GM12878 (cell line): Measurements from ENCODE around the gene ITSN2. TPM values are rescaled to one million over a fixed set of nuclear protein-coding genes. Genes with fewer than 3 reads are reported as not detected.

Experiments
- ATAC-seq: fragments of 200-7000 bp; cut with Tn5 transposase; 3 replicates; pipeline ENCODE4 v1.9.1; 2020; ENCODE audit warnings: mild to moderate bottlenecking, moderate library complexity
- BruUV-seq: library from RNA; stranded (reverse); fragments of 400-500 nt; replicated peaks from 2 replicates; lab custom pipeline; 2021; lab: Mats Ljungman, UMichigan
- CTCF ChIA-PET: fragments of 300-600 bp; sonication (Branson Sonifier 250); formaldehyde crosslinking; extraction: SDS; loops from one replicate; lab custom pipeline; 2021; ENCODE audit warnings: inconsistent platforms; lab: Yijun Ruan, JAX
- POLR2A ChIA-PET: fragments of 350-600 bp; formaldehyde crosslinking; extraction: SDS; loops from one replicate; lab custom pipeline; 2021; ENCODE audit warnings: inconsistent platforms; lab: Charles Lee
- RAD21 ChIA-PET: fragments of 300-600 bp; sonication (Branson Sonifier 250); formaldehyde crosslinking; loops from one replicate; lab custom pipeline; 2023; ENCODE audit warnings: antibody characterized with exemption; ENCODE audit not compliant: unreplicated experiment; lab: Charles Lee
- SMC1A ChIA-PET: fragments of 300-600 bp; sonication (Branson Sonifier 250); formaldehyde crosslinking; loops from one replicate; lab custom pipeline; 2023; ENCODE audit not compliant: unreplicated experiment, uncharacterized antibody; lab: Charles Lee
- DNase-seq: peaks from one replicate; pipeline ENCODE4 v3.0.0-alpha.2; 2011; ENCODE audit warnings: low read depth, low spot score
- FAIRE-seq: peaks from 3 replicates; lab custom pipeline; 2011; peaks lifted over from hg19 to GRCh38; lab: Jason Lieb, UNC
- H2AFZ ChIP-seq: 2 replicates; pipeline ENCODE4 v1.6.0; 2011; ENCODE audit warnings: low read depth, low read length, control low read depth; ENCODE audit not compliant: control insufficient read depth
- H3K27ac ChIP-seq: 2 replicates; pipeline ENCODE4 v1.5.1; 2011; ENCODE audit warnings: control low read depth; ENCODE audit not compliant: control insufficient read depth, insufficient read depth
- H3K27me3 ChIP-seq, 2 experiments: replicated peaks in 1 of 2; 2 replicates each; pipeline versions ENCODE4 v1.6.0 to v1.6.1; 2011; ENCODE audit warnings: low read length in 1 of 2; ENCODE audit not compliant: control insufficient read depth in 2 of 2, insufficient read depth in 2 of 2
- H3K36me3 ChIP-seq, 2 experiments: 2 replicates each; pipeline ENCODE4 v1.5.1; 2011; ENCODE audit warnings: low read length in 1 of 2; ENCODE audit not compliant: control insufficient read depth in 2 of 2, insufficient read depth in 2 of 2
- H3K4me1 ChIP-seq: 2 replicates; pipeline ENCODE4 v1.6.1; 2011; ENCODE audit warnings: mild to moderate bottlenecking, low read length, moderate library complexity, mixed read lengths; ENCODE audit not compliant: control insufficient read depth, insufficient read depth
- H3K4me2 ChIP-seq: 2 replicates; pipeline ENCODE4 v1.6.0; 2011; ENCODE audit warnings: control low read depth; ENCODE audit not compliant: control insufficient read depth, insufficient read depth
- H3K4me3 ChIP-seq: fragments of 200-600 bp; sonication (generic); 2 replicates; pipeline ENCODE4 v1.5.1; 2016
- H3K79me2 ChIP-seq: 2 replicates; pipeline ENCODE4 v1.6.0; 2011; ENCODE audit warnings: low read length; ENCODE audit not compliant: control insufficient read depth, insufficient read depth
- H3K9ac ChIP-seq: 2 replicates; pipeline ENCODE4 v1.8.0; 2011; ENCODE audit warnings: low read length, control low read depth, mixed read lengths; ENCODE audit not compliant: control insufficient read depth, insufficient read depth
- H3K9me3 ChIP-seq: replicated peaks from 3 replicates; pipeline ENCODE4 v1.5.1; 2011; ENCODE audit warnings: mild to moderate bottlenecking, low read length; ENCODE audit not compliant: control insufficient read depth, insufficient read depth
- H4K20me1 ChIP-seq: 2 replicates; pipeline ENCODE4 v1.6.0; 2011; ENCODE audit not compliant: control insufficient read depth, insufficient read depth
- FOXM1 ChIP-seq: IDR thresholded peaks from 2 replicates; pipeline ENCODE4 v1.6.1; 2012; ENCODE audit warnings: low read depth, mild to moderate bottlenecking, inconsistent platforms, low read length, moderate library complexity
- IKZF2 ChIP-seq, 2 experiments: fragments of 450-650 bp; IDR thresholded peaks; 2 replicates each; pipeline ENCODE4 v1.6.1; 2017; ENCODE audit warnings: mild to moderate bottlenecking in 2 of 2, moderate library complexity in 2 of 2
- JUNB ChIP-seq: IDR thresholded peaks from 2 replicates; pipeline ENCODE4 v1.6.1; 2016; ENCODE audit warnings: antibody characterized with exemption, mild to moderate bottlenecking
- MTA2 ChIP-seq: fragments of 450-650 bp; IDR thresholded peaks from 2 replicates; pipeline ENCODE4 v1.6.1; 2016; ENCODE audit warnings: low read depth, mild to moderate bottlenecking, moderate library complexity
- NFXL1 ChIP-seq: fragments of 450-650 bp; IDR thresholded peaks from 2 replicates; pipeline ENCODE4 v1.6.1; 2017; ENCODE audit warnings: antibody characterized with exemption, mild to moderate bottlenecking, borderline replicate concordance
- PAX8 ChIP-seq: fragments of 450-650 bp; IDR thresholded peaks from 2 replicates; pipeline ENCODE4 v1.6.1; 2017; ENCODE audit warnings: mild to moderate bottlenecking, moderate library complexity
- RB1 ChIP-seq: fragments of 450-650 bp; formaldehyde crosslinking; IDR thresholded peaks from 2 replicates; pipeline ENCODE4 v1.6.1; 2017; ENCODE audit warnings: mild to moderate bottlenecking, borderline replicate concordance
- SMAD1 ChIP-seq: fragments of 450-650 bp; IDR thresholded peaks from 2 replicates; pipeline ENCODE4 v1.6.1; 2018; ENCODE audit warnings: mild to moderate bottlenecking, low read depth; ENCODE audit not compliant: partially characterized antibody
- ZNF384 ChIP-seq: IDR thresholded peaks from 2 replicates; pipeline ENCODE4 v1.6.1; 2012; ENCODE audit warnings: low read depth, mild to moderate bottlenecking, low read length, improper control_type of control experiment, borderline replicate concordance
- ZZZ3 ChIP-seq: IDR thresholded peaks from 2 replicates; pipeline ENCODE4 v1.6.1; 2011; ENCODE audit warnings: low read depth; ENCODE audit not compliant: control insufficient read depth, insufficient read length
- WGBS: methylation state at CpG from one replicate; pipeline ENCODE4 v1.1.6; 2016; ENCODE audit warnings: low lambda C conversion rate; ENCODE audit not compliant: insufficient replicate concordance, insufficient coverage; ENCODE audit errors: missing lambda C conversion rate; 5-methylcytosine and 5-hydroxymethylcytosine counted together
- in situ Hi-C: fragments of 300-500 bp; cut with MboI; formaldehyde crosslinking; loops from 9 replicates; pipeline ENCODE4 v1.14.3; 2018; ENCODE audit warnings: mixed read lengths
- intact Hi-C: fragments of 100-400 bp; cut with micrococcal nuclease; formaldehyde crosslinking; loops from one replicate; pipeline ENCODE4 v1.14.2; 2022; ENCODE audit not compliant: unreplicated experiment
- polyA plus RNA-seq, 11 experiments: library from polyadenylated mRNA; depleted of rRNA in 4 of 11; unstranded in 6 of 11; stranded (reverse) in 5 of 11; fragments of >200 nt; fragmentation: Nextera tagmentation in 4 of 11; fragmentation: Illumina TruSeq in 1 of 11; extraction: Ambion mirVana in 4 of 11; extraction: Trizol in 1 of 11; gene quantifications; 1 replicate in 1 of 11; 2 replicates in 10 of 11; pipeline versions ENCODE4 v1.2.1 to v1.2.3, GENCODE V29; 2011 to 2016; ENCODE audit warnings: inconsistent platforms in 2 of 11, missing spikeins in 2 of 11, low read depth in 1 of 11
- total RNA-seq, 4 experiments: library from RNA; depleted of rRNA in 3 of 4; stranded (reverse); fragments of >200 nt in 3 of 4; fragmentation: Illumina TruSeq in 1 of 4; extraction: Trizol in 1 of 4; gene quantifications; 2 replicates each; pipeline versions ENCODE4 v1.2.1 to v1.2.3, GENCODE V29; 2013 to 2021
- TF ChIP-seq, protein P1 (sequence below): fragments of 450-650 bp; IDR thresholded peaks from 2 replicates; pipeline ENCODE4 v1.6.1; 2017; ENCODE audit warnings: mild to moderate bottlenecking, low read depth, inconsistent platforms; ENCODE audit not compliant: poor library complexity, severe bottlenecking
- TF ChIP-seq, protein P2 (sequence below): fragments of 450-650 bp; formaldehyde crosslinking; IDR thresholded peaks from 2 replicates; pipeline ENCODE4 v1.4.0; 2020; ENCODE audit warnings: mild to moderate bottlenecking, moderate library complexity

Gene ITSN2
- total and polyA plus RNA-seq, 10 of the 15 experiments (the other 5 are each of a cell fraction or from before 2014, with no cell fraction given) = 20.5 to 80.0 (median 54.7) TPM

DNA sequence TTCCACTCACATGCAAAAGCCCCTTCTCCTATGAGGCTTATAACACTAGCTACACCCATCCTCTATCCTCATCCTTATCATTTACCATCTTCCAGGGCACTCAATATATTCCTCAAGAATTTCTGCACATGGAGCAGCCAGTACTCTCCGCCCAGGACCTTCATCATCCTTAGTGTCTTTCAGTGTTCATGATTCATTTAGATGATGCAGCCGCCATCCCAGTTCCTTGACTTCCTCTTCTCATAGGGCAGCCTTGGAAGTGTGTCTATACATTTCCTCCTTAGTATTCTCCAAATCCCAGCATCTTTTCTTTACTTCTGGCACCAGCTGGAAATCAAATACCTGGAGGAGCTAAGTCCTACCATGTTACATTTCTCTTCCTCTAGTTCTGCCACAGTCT is 3.0 kb upstream of the ITSN2 start:
- no peak overlapping the region for H3K4me2 ChIP-seq
- peaks cover 24% of the 10 kb centered on the region for H3K79me2 ChIP-seq
- CTCF ChIA-PET = interaction anchor here (0.6 to 2.5 kb wide), 4 partner anchors 11 to 81 kb away, joined by 3 to 7 read pairs (median 4); no protein-coding TSS in a partner anchor
- no peaks in the 10 kb centered on the region for H3K27me3 ChIP-seq
- TF ChIP-seq IKZF2 (IDR thresholded peaks at IDR 0.05) = no peak
- no peak for TF ChIP-seq MTA2
- no peak for TF ChIP-seq FOXM1
- no peak for TF ChIP-seq ZNF384
- no peaks in the 10 kb centered on the region for H4K20me1 ChIP-seq
- no peaks in the 10 kb centered on the region for H3K36me3 ChIP-seq
- no peak overlapping the region for H3K4me3 ChIP-seq
- SMC1A ChIA-PET = interaction anchor here (1.0 to 1.6 kb wide), 5 partner anchors 9 to 50 kb away, joined by 4 read pairs; no protein-coding TSS in a partner anchor
- intact Hi-C loops (no loop called here), in situ Hi-C loops (loop anchor here (25.0 kb wide), 1 partner anchor 976 kb away; the partner anchor contains the start of gene KLHL29)
- H3K4me1 ChIP-seq = peaks cover 31% of the 10 kb centered on the region
- BruUV-seq = no TSS peak
- no peak overlapping the region for H2AFZ ChIP-seq
- no peak overlapping the region for H3K9ac ChIP-seq
- RAD21 ChIA-PET = no interaction called here
- DNase-seq (no peak), FAIRE-seq (no peak), ATAC-seq (no peak)
- POLR2A ChIA-PET = interaction anchor here (0.9 to 1.8 kb wide), 3 partner anchors 10 to 21 kb away, joined by 3 to 4 read pairs (median 3); no protein-coding TSS in a partner anchor
- WGBS = 98% methylated on average over 2 of the region's 2 CpGs
- H3K27ac ChIP-seq = no peak overlapping the region
- H3K9me3 ChIP-seq = no peaks in the 10 kb centered on the region

- no peaks in the 10 kb centered on the region for H3K36me3 ChIP-seq
- no peak overlapping the region for H3K27ac ChIP-seq
- intact Hi-C loops (no loop called here), in situ Hi-C loops (loop anchor here (25.0 kb wide), 1 partner anchor 975 kb away; the partner anchor contains the start of gene KLHL29)
- peaks cover 23% of the 10 kb centered on the region for H3K4me1 ChIP-seq
- 81% methylated on average over 4 of the region's 4 CpGs for WGBS
- H3K4me2 ChIP-seq = no peak overlapping the region
- FAIRE-seq = no peak
- no peaks in the 10 kb centered on the region for H3K27me3 ChIP-seq
- no peak overlapping the region for H3K4me3 ChIP-seq
- RAD21 ChIA-PET = no interaction called here
- CTCF ChIA-PET = interaction anchor here (2.5 kb wide), 1 partner anchor 20 kb away, joined by 7 read pairs; no protein-coding TSS in a partner anchor
- DNase-seq = no peak
- no peak overlapping the region for H3K9ac ChIP-seq
- peaks cover 34% of the 10 kb centered on the region for H3K79me2 ChIP-seq
- no peaks in the 10 kb centered on the region for H3K9me3 ChIP-seq
- SMC1A ChIA-PET = interaction anchor here (0.8 to 1.6 kb wide), 2 partner anchors 8 to 807 kb away, joined by 3 to 4 read pairs; no protein-coding TSS in a partner anchor
- BruUV-seq = no TSS peak
- POLR2A ChIA-PET = interaction anchor here (1.8 to 4.5 kb wide), 2 partner anchors 11 to 15 kb away, joined by 4 to 36 read pairs; no protein-coding TSS in a partner anchor
- no peak for ATAC-seq
- no peak overlapping the region for H2AFZ ChIP-seq
- H4K20me1 ChIP-seq = no peaks in the 10 kb centered on the region
- TF ChIP-seq PAX8 = no peak
- TF ChIP-seq SMAD1 = no peak
- no peak for TF ChIP-seq ZZZ3
- TF ChIP-seq NFXL1 = no peak
- no peak for TF ChIP-seq RB1
- TF ChIP-seq, protein P1, sequence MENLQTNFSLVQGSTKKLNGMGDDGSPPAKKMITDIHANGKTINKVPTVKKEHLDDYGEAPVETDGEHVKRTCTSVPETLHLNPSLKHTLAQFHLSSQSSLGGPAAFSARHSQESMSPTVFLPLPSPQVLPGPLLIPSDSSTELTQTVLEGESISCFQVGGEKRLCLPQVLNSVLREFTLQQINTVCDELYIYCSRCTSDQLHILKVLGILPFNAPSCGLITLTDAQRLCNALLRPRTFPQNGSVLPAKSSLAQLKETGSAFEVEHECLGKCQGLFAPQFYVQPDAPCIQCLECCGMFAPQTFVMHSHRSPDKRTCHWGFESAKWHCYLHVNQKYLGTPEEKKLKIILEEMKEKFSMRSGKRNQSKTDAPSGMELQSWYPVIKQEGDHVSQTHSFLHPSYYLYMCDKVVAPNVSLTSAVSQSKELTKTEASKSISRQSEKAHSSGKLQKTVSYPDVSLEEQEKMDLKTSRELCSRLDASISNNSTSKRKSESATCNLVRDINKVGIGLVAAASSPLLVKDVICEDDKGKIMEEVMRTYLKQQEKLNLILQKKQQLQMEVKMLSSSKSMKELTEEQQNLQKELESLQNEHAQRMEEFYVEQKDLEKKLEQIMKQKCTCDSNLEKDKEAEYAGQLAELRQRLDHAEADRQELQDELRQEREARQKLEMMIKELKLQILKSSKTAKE = no peak
- TF ChIP-seq, protein P2, sequence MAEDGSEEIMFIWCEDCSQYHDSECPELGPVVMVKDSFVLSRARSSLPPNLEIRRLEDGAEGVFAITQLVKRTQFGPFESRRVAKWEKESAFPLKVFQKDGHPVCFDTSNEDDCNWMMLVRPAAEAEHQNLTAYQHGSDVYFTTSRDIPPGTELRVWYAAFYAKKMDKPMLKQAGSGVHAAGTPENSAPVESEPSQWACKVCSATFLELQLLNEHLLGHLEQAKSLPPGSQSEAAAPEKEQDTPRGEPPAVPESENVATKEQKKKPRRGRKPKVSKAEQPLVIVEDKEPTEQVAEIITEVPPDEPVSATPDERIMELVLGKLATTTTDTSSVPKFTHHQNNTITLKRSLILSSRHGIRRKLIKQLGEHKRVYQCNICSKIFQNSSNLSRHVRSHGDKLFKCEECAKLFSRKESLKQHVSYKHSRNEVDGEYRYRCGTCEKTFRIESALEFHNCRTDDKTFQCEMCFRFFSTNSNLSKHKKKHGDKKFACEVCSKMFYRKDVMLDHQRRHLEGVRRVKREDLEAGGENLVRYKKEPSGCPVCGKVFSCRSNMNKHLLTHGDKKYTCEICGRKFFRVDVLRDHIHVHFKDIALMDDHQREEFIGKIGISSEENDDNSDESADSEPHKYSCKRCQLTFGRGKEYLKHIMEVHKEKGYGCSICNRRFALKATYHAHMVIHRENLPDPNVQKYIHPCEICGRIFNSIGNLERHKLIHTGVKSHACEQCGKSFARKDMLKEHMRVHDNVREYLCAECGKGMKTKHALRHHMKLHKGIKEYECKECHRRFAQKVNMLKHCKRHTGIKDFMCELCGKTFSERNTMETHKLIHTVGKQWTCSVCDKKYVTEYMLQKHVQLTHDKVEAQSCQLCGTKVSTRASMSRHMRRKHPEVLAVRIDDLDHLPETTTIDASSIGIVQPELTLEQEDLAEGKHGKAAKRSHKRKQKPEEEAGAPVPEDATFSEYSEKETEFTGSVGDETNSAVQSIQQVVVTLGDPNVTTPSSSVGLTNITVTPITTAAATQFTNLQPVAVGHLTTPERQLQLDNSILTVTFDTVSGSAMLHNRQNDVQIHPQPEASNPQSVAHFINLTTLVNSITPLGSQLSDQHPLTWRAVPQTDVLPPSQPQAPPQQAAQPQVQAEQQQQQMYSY (CRISPR knock-in tag) = no peak
- TF ChIP-seq JUNB = no peak
Observed at GRCh38 chr2:24362253-24362652, 1.9 kb upstream of the ITSN2 start.
